Measurements from ENCODE around the gene LRRC32.
"Not testable (repeated sequence)": the region's sequence is repeated elsewhere in the genome, so short reads cannot be mapped to it uniquely, and the experiment has no call there.

LRRC32 gene

GRCh38 chr11:76612226-76612625 lies 58.3 kb downstream of the LRRC32 start:
- Histone ChIP-seq H3K27me3 (ENCODE audit: insufficient read depth, poor library complexity, severe bottlenecking) (no peaks in the 10 kb centered on the region), H3K36me3 (ENCODE audit: low read depth) (no peaks in the 10 kb centered on the region), H3K4me1 (ENCODE audit: insufficient read depth, poor library complexity, severe bottlenecking) (no peaks in the 10 kb centered on the region), H3K9me3 (ENCODE audit: severe bottlenecking) (no peaks in the 10 kb centered on the region), H3K27ac (ENCODE audit: poor library complexity, severe bottlenecking) (no peak overlapping the region), H3K4me3 (ENCODE audit: severe bottlenecking) (no peak overlapping the region)
- DNase-seq (ENCODE audit: low spot score) (no peak), ATAC-seq (ENCODE audit: low read depth) (no peak)
- no peak for TF ChIP-seq CTCF (IDR thresholded peaks at IDR 0.05; ENCODE audit: poor library complexity, severe bottlenecking)

GRCh38 chr11:76610871-76611475 lies 59.6 kb downstream of the LRRC32 start:
- ATAC-seq (ENCODE audit: low read depth) (no peak), DNase-seq (ENCODE audit: low spot score) (no peak)
- Histone ChIP-seq H3K4me1 (ENCODE audit: insufficient read depth, poor library complexity, severe bottlenecking) (no peaks in the 10 kb centered on the region), H3K27ac (ENCODE audit: poor library complexity, severe bottlenecking) (no peak overlapping the region), H3K36me3 (ENCODE audit: low read depth) (no peaks in the 10 kb centered on the region), H3K27me3 (ENCODE audit: insufficient read depth, poor library complexity, severe bottlenecking) (no peaks in the 10 kb centered on the region), H3K9me3 (ENCODE audit: severe bottlenecking) (no peaks in the 10 kb centered on the region), H3K4me3 (ENCODE audit: severe bottlenecking) (no peak overlapping the region)
- TF ChIP-seq CTCF (IDR thresholded peaks at IDR 0.05; ENCODE audit: poor library complexity, severe bottlenecking) = no peak

- H3K36me3 ChIP-seq (ENCODE audit: low read depth) = no peaks in the 10 kb centered on the region
- no peak overlapping the region for H3K4me3 ChIP-seq (ENCODE audit: severe bottlenecking)
- H3K27ac ChIP-seq (ENCODE audit: poor library complexity, severe bottlenecking) = no peak overlapping the region
- no peaks in the 10 kb centered on the region for H3K27me3 ChIP-seq (ENCODE audit: insufficient read depth, poor library complexity, severe bottlenecking)
- ATAC-seq (ENCODE audit: low read depth) = no peak
- DNase-seq (ENCODE audit: low spot score) = no peak
- no peaks in the 10 kb centered on the region for H3K9me3 ChIP-seq (ENCODE audit: severe bottlenecking)
- no peaks in the 10 kb centered on the region for H3K4me1 ChIP-seq (ENCODE audit: insufficient read depth, poor library complexity, severe bottlenecking)
- TF ChIP-seq CTCF (IDR thresholded peaks at IDR 0.05; ENCODE audit: poor library complexity, severe bottlenecking) = no peak
These were observed 60.2 kb downstream of the LRRC32 start for GRCh38 chr11:76610371-76610770.

- H3K4me3 ChIP-seq (ENCODE audit: severe bottlenecking) = no peak overlapping the region
- H3K27ac ChIP-seq (ENCODE audit: poor library complexity, severe bottlenecking) = no peak overlapping the region
- TF ChIP-seq CTCF (IDR thresholded peaks at IDR 0.05; ENCODE audit: poor library complexity, severe bottlenecking) = no peak
- no peak for DNase-seq (ENCODE audit: low spot score)
- no peak for ATAC-seq (ENCODE audit: low read depth)
- no peaks in the 10 kb centered on the region for H3K9me3 ChIP-seq (ENCODE audit: severe bottlenecking)
- no peaks in the 10 kb centered on the region for H3K36me3 ChIP-seq (ENCODE audit: low read depth)
- no peaks in the 10 kb centered on the region for H3K27me3 ChIP-seq (ENCODE audit: insufficient read depth, poor library complexity, severe bottlenecking)
- no peaks in the 10 kb centered on the region for H3K4me1 ChIP-seq (ENCODE audit: insufficient read depth, poor library complexity, severe bottlenecking)
These were observed 60.7 kb downstream of the LRRC32 start for GRCh38 chr11:76609736-76610370.

- not testable (repeated sequence) for H3K4me1 ChIP-seq (ENCODE audit: insufficient read depth, poor library complexity, severe bottlenecking); ATAC-seq (ENCODE audit: low read depth); H3K36me3 ChIP-seq (ENCODE audit: low read depth); H3K9me3 ChIP-seq (ENCODE audit: severe bottlenecking); H3K27me3 ChIP-seq (ENCODE audit: insufficient read depth, poor library complexity, severe bottlenecking); DNase-seq (ENCODE audit: low spot score); H3K27ac ChIP-seq (ENCODE audit: poor library complexity, severe bottlenecking); H3K4me3 ChIP-seq (ENCODE audit: severe bottlenecking)
These were observed 61.6 kb downstream of the LRRC32 start for GRCh38 chr11:76608879-76609460.

GRCh38 chr11:76608228-76608627 lies 62.3 kb downstream of the LRRC32 start:
- H3K4me3 ChIP-seq (ENCODE audit: severe bottlenecking); H3K36me3 ChIP-seq (ENCODE audit: low read depth); H3K27me3 ChIP-seq (ENCODE audit: insufficient read depth, poor library complexity, severe bottlenecking); H3K4me1 ChIP-seq (ENCODE audit: insufficient read depth, poor library complexity, severe bottlenecking); ATAC-seq (ENCODE audit: low read depth); DNase-seq (ENCODE audit: low spot score); H3K27ac ChIP-seq (ENCODE audit: poor library complexity, severe bottlenecking); H3K9me3 ChIP-seq (ENCODE audit: severe bottlenecking): not testable (repeated sequence)

Data from RWPE2 (cell line).